GM13977 (cell line): ENCODE data around the gene FRMPD1.

Experiments used
- DNase-seq: peaks from one replicate; pipeline ENCODE4 v3.0.0; 2012; ENCODE audit warnings: low spot score
- CTCF ChIP-seq: IDR thresholded peaks from 2 replicates; pipeline ENCODE4 v1.5.1; 2012; ENCODE audit warnings: mild to moderate bottlenecking, control low read depth; ENCODE audit not compliant: insufficient read depth; ENCODE audit errors: extremely low read depth, missing control alignments
- in situ Hi-C: fragments of 300-500 bp; cut with MboI; formaldehyde crosslinking; loops from one replicate; pipeline ENCODE4 v1.12.0; 2022; ENCODE audit warnings: low sequenced_read_pairs, low pct_unique_long_range_greater_than_20kb, mixed read lengths, inconsistent platforms; ENCODE audit not compliant: unreplicated experiment

The FRMPD1 gene

GRCh38 chr9:37784291-37784615 is 133.5 kb downstream of the FRMPD1 start:
- TF ChIP-seq CTCF: no peak
- no peak for DNase-seq
- in situ Hi-C loops: no loop called here

DNA sequence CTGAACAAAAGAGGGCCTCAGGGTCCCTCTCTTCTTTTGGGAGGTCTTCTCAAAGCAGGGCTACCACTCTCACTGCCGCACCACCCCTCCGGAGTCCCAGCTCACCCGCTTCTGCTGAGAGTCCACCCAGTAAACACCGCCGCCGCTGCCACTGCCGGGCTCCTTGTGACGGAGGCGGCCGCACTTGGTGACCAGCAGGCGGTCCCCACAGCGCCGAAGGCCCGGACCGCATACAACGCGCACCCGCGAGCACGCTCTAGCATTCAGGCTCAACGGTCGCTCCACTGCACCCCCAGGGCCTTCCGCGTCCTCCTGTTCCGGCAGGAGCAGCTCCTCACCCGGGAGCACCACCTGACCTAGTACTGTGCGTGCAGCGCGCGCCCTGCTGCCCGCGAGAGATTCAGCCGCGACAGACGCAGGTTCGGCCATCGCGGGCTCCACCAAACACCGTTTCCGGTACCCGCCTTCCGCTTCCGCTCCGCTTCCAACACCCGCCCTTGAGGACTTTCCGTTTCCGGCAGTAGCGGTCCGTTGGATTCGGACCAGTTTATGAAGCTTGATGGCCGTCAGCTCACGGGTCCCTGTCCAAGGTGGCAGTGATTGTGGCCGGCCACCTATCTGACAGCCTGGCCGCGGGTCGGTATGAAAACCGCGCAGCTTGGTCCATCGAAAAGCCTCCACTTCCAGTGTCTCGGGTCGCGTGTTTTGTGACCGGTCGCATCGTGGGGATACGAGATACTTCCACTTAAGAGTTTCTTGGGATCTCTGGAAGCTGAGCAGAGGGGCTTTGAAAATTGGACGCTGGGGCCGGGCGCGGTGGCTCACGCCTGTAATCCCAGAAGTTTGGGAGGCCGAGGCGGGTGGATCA is 134.1 kb downstream of the FRMPD1 start, which contains the start of gene EXOSC3:
TSS of gene EXOSC3 (minus strand) at position 449 of the 868 bp plus-strand sequence. CDS start at position 429, 20 bp downstream.
- TF ChIP-seq CTCF: peak; percentile 6
- in situ Hi-C loops: no loop called here
- peak; percentile 91 for DNase-seq

DNA sequence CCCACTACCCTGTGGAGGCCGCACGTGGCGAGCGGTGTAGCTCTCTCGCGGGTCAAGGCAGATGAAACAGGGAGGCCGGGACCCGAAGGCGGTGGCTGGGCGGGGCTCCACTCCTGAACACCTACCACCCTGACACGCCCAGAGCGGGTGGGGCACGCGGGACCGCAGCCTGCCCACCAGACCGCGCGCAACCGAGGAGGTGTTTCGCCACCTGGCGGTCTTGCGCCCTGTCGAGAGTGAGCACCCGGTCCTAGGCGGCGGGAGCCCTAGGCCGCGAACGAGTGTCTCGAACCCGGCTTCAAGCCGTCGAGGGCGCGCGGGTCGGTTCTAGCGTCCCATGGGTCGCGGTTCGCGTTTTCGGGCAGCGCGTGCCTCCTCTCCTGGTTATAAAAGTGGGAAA is 136.3 kb downstream of the FRMPD1 start:
- no peak for TF ChIP-seq CTCF
- in situ Hi-C loops: no loop called here
- no peak for DNase-seq

DNA sequence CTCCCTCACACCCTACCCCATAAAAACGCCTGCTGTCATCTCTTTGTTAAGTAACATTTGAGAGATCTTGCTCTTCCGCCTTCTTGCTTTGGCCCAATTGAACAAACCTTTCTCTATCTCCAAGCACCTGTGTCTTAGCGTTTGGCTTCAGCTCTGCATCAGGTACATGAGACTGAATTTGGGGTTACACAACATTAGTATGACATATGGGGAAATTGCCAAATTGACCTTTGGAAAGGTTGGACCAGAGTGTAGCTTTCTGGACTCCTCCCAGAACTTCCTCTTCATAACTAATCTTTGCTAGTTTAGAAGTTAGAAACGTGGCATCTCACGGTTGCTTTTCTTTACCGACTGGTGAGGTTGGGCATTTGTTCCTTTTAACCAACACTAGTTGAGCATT is 137.6 kb downstream of the FRMPD1 start:
- TF ChIP-seq CTCF: no peak
- in situ Hi-C loops: no loop called here
- no peak for DNase-seq

- no peak for DNase-seq
- in situ Hi-C loops: no loop called here
- no peak for TF ChIP-seq CTCF
These were observed 139.3 kb downstream of the FRMPD1 start for GRCh38 chr9:37790096-37790495.

DNA sequence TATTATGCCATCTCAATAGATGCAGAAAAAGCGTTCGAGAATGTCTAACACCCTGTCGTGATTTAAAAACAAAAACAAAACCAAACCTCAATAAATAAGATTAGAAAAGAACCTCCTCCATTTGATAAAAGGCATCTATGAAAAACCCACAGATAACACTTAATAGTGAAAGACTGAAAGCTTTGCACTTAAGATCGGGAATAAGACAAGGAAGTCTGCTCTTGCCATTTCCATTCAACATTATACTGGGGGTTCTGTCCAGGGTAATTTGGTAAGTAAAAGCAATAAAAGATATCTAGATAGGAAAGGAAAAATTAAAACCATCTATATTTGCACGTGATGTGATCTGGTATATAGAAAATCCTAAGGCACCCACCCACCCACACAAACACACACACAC is 141.4 kb downstream of the FRMPD1 start:
- TF ChIP-seq CTCF: no peak
- in situ Hi-C loops: no loop called here
- no peak for DNase-seq
